HEK293T (cell line): Measurements from ENCODE around the gene FZD2.

Experiments
- ARNT ChIP-seq: fragments of 450-650 bp; IDR thresholded peaks from 2 replicates; pipeline ENCODE4 v1.6.1; 2017; ENCODE audit warnings: mild to moderate bottlenecking
- CTBP1 ChIP-seq: fragments of 450-650 bp; IDR thresholded peaks from 2 replicates; pipeline ENCODE4 v1.6.1; 2016; ENCODE audit warnings: borderline replicate concordance
- FOXM1 ChIP-seq: fragments of 450-650 bp; IDR thresholded peaks from 2 replicates; pipeline ENCODE4 v1.6.1; 2017; ENCODE audit warnings: mild to moderate bottlenecking, borderline replicate concordance
- HDGF ChIP-seq: fragments of 450-650 bp; IDR thresholded peaks from 2 replicates; pipeline ENCODE4 v1.6.1; 2017; ENCODE audit warnings: antibody characterized with exemption, borderline replicate concordance
- L3MBTL2 ChIP-seq: fragments of 450-650 bp; conservative IDR thresholded peaks from 2 replicates; pipeline ENCODE4 v1.6.1; 2016; ENCODE audit warnings: mild to moderate bottlenecking
- SP1 ChIP-seq: fragments of 450-650 bp; IDR thresholded peaks from 2 replicates; pipeline ENCODE4 v1.6.1; 2017
- SUZ12 ChIP-seq: fragments of 450-650 bp; IDR thresholded peaks from 2 replicates; pipeline ENCODE4 v1.6.1; 2016; ENCODE audit warnings: mild to moderate bottlenecking
- TF ChIP-seq, protein P1 (sequence below): fragments of 450-650 bp; IDR thresholded peaks from 2 replicates; pipeline ENCODE4 v1.6.1; 2016

DNA sequence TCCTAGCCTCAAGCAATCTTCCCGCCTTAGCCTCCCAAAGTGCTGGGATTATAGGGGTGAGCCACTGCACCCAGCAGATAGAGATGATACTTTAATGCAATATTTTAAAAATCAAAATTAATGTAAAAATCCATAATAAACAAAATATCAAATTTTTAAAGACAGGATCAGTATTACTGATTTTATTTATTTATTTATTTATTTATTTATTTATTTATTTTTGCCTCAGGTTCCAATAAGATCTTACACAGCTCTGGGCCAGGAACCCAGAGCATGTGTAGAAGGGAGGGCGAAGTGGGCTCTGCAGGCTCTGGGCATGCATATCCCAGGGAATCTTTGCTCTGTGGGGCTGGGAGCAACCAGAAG lies 41.6 kb downstream of the FZD2 start:
- TF ChIP-seq SP1 (no peak), L3MBTL2 (no peak), FOXM1 (no peak), SUZ12 (no peak), HDGF (no peak), ARNT (no peak), CTBP1 (no peak)
- TF ChIP-seq, protein P1, sequence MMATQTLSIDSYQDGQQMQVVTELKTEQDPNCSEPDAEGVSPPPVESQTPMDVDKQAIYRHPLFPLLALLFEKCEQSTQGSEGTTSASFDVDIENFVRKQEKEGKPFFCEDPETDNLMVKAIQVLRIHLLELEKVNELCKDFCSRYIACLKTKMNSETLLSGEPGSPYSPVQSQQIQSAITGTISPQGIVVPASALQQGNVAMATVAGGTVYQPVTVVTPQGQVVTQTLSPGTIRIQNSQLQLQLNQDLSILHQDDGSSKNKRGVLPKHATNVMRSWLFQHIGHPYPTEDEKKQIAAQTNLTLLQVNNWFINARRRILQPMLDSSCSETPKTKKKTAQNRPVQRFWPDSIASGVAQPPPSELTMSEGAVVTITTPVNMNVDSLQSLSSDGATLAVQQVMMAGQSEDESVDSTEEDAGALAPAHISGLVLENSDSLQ: no peak
